GM19372 (cell line): ENCODE results near the gene TAS2R8.

Experiments used
- ATAC-seq: cut with Tn5 transposase; IDR thresholded peaks from one replicate; pipeline ENCODE4 v1.9.1; 2021; ENCODE audit warnings: mild to moderate bottlenecking, low read depth, moderate library complexity; ENCODE audit not compliant: unreplicated experiment

Gene TAS2R8

GRCh38 chr12:10756194-10756593 lies 50.9 kb downstream of the TAS2R8 start:
- ATAC-seq = no peak
